ENCODE results near the gene CCDC121.

DNA sequence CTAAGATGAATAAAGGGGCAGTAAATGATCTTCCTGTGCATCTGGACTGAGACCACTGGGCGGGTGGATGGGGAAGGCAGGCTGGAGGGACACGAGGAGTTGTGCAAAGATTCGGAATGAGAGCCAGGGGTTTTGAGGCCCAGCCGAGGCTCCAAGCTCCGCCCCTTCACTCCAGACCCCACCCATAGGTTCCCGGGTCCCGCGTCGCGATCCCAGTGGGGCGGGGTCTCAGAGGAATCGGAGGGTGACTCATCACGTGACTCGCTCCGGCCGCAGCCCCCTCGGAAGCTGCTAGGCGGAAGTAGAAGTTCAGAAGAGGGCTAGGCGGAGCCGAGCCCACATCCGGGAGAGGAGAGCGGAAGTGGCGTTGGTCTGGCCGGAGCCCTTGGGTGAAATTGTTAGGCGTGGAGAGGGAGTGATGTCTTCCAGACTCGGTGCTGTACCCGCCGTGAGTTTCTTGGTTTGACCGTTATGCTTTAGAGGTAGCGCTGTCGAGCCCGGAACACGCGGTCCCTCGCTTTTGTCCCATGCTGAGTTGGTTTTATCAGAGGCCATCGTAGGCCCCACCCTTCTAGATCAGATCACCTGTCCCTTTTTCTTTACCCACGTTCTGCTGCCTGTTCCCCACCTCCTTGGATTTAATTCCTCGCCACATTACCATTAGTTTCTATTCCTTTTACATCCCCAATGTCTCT, 46.0 kb downstream of the CCDC121 start, which contains the start of gene ZNF512:
- TF ChIP-seq, protein P1, sequence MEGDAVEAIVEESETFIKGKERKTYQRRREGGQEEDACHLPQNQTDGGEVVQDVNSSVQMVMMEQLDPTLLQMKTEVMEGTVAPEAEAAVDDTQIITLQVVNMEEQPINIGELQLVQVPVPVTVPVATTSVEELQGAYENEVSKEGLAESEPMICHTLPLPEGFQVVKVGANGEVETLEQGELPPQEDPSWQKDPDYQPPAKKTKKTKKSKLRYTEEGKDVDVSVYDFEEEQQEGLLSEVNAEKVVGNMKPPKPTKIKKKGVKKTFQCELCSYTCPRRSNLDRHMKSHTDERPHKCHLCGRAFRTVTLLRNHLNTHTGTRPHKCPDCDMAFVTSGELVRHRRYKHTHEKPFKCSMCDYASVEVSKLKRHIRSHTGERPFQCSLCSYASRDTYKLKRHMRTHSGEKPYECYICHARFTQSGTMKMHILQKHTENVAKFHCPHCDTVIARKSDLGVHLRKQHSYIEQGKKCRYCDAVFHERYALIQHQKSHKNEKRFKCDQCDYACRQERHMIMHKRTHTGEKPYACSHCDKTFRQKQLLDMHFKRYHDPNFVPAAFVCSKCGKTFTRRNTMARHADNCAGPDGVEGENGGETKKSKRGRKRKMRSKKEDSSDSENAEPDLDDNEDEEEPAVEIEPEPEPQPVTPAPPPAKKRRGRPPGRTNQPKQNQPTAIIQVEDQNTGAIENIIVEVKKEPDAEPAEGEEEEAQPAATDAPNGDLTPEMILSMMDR (IDR thresholded peaks at IDR 0.05), result peak in 1 of 3 experiments; percentile 12
- no peak for TF ChIP-seq EP300 (IDR thresholded peaks at IDR 0.05)
- peak; percentile 19 for TF ChIP-seq POLR2A (IDR thresholded peaks at IDR 0.05; ENCODE audit: low read depth)
- TF ChIP-seq POLR2AphosphoS5 (IDR thresholded peaks at IDR 0.05), result peak; percentile 85 to 89
